Adrenal gland (tissue), 5 donors: ENCODE results near the gene PHKA2.

Experiments
- POLR2A ChIP-seq, 2 donors: fragments of 450-650 bp; IDR thresholded peaks; one replicate each; pipeline ENCODE4 v1.6.1; 2017; ENCODE audit warnings: antibody characterized with exemption in 2 of 2, mild to moderate bottlenecking in 2 of 2, moderate library complexity in 1 of 2
- TF ChIP-seq, protein P1 (sequence below), 6 experiments: fragments of 450-650 bp in 4 of 6; fragments of 200-600 bp in 2 of 6; sonication (generic) in 1 of 6; IDR thresholded peaks; 1 replicate in 5 of 6; 2 replicates in 1 of 6; pipeline versions ENCODE4 v1.5.1 to v1.8.0; 2016 to 2021; ENCODE audit warnings: antibody characterized with exemption in 6 of 6, mild to moderate bottlenecking in 2 of 6, moderate library complexity in 1 of 6
- donor health status: DM: no; HTN: no; CAD: no.

DNA sequence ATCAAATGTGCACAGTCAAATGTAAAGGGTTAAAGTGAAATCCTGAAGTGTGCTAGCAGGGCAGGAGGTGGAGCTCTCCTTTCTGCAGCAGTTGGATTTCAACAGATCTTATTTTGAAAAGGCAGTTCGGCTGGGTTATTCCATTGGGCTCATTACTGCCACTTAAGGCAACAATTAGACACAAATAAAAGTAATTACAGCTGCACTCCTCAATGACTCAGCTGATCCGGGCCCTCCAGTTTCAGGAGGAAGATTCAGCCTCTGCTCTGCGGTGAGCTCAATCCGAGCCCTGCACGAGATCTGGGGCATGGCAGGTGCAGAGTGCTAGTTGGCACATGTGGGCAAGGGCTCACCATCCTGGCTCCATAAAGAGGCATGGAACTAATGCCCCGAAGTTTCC lies 85.4 kb downstream of the PHKA2 start:
- TF ChIP-seq, protein P1, sequence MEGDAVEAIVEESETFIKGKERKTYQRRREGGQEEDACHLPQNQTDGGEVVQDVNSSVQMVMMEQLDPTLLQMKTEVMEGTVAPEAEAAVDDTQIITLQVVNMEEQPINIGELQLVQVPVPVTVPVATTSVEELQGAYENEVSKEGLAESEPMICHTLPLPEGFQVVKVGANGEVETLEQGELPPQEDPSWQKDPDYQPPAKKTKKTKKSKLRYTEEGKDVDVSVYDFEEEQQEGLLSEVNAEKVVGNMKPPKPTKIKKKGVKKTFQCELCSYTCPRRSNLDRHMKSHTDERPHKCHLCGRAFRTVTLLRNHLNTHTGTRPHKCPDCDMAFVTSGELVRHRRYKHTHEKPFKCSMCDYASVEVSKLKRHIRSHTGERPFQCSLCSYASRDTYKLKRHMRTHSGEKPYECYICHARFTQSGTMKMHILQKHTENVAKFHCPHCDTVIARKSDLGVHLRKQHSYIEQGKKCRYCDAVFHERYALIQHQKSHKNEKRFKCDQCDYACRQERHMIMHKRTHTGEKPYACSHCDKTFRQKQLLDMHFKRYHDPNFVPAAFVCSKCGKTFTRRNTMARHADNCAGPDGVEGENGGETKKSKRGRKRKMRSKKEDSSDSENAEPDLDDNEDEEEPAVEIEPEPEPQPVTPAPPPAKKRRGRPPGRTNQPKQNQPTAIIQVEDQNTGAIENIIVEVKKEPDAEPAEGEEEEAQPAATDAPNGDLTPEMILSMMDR (IDR thresholded peaks at IDR 0.05), result no peak
- no peak for TF ChIP-seq POLR2A (IDR thresholded peaks at IDR 0.05)
